Kidney tubule cell (primary cell): ENCODE results near the gene PLSCR5.

Source experiments
- DNase-seq: peaks from one replicate; pipeline ENCODE4 v3.0.0-alpha.2; 2018; ENCODE audit warnings: low spot score

Gene PLSCR5

GRCh38 chr3:146605106-146605505 is at the start of gene PLSCR5:
TSS of gene PLSCR5 (minus strand) at chr3:146605346. CDS start at chr3:146605212, 134 bp downstream.
- DNase-seq: no peak

GRCh38 chr3:146653978-146654377 is 48.8 kb upstream of the PLSCR5 start:
- no peak for DNase-seq

GRCh38 chr3:146650691-146651442 is 45.7 kb upstream of the PLSCR5 start:
- no peak for DNase-seq

GRCh38 chr3:146646261-146646660 is 41.1 kb upstream of the PLSCR5 start:
- DNase-seq: no peak

GRCh38 chr3:146640955-146641867 is 36.1 kb upstream of the PLSCR5 start:
- DNase-seq: peak; percentile 45

GRCh38 chr3:146640361-146640760 is 35.2 kb upstream of the PLSCR5 start:
- no peak for DNase-seq

- DNase-seq: no peak
Observed at GRCh38 chr3:146638718-146639117, 33.6 kb upstream of the PLSCR5 start.

GRCh38 chr3:146637871-146638270 is 32.7 kb upstream of the PLSCR5 start:
- no peak for DNase-seq

- no peak for DNase-seq
Observed at GRCh38 chr3:146636881-146637280, 31.7 kb upstream of the PLSCR5 start.

- DNase-seq: no peak
Observed at GRCh38 chr3:146634346-146634745, 29.2 kb upstream of the PLSCR5 start.

- no peak for DNase-seq
Observed at GRCh38 chr3:146628671-146629070, 23.5 kb upstream of the PLSCR5 start.

- no peak for DNase-seq
Observed at GRCh38 chr3:146626403-146627122, 21.4 kb upstream of the PLSCR5 start.

GRCh38 chr3:146625186-146625775 is 20.1 kb upstream of the PLSCR5 start:
- peak; percentile 32 for DNase-seq

- no peak for DNase-seq
Observed at GRCh38 chr3:146621723-146622122, 16.6 kb upstream of the PLSCR5 start.

- no peak for DNase-seq
Observed at GRCh38 chr3:146612015-146612414, 6.9 kb upstream of the PLSCR5 start.

GRCh38 chr3:146611096-146611495 is 6.0 kb upstream of the PLSCR5 start:
- DNase-seq: no peak

- DNase-seq: no peak
Observed at GRCh38 chr3:146598535-146598934, 6.6 kb downstream of the PLSCR5 start.

- DNase-seq: peak; percentile 14
Observed at GRCh38 chr3:146594843-146595482, 10.2 kb downstream of the PLSCR5 start.

GRCh38 chr3:146593776-146594175 is 11.4 kb downstream of the PLSCR5 start:
- DNase-seq: no peak

- no peak for DNase-seq
Observed at GRCh38 chr3:146590521-146590920, 14.6 kb downstream of the PLSCR5 start.

- DNase-seq: peak; percentile 38
Observed at GRCh38 chr3:146589899-146590508, 15.1 kb downstream of the PLSCR5 start.
